Psoas muscle (tissue), 8 donors: Measurements from ENCODE around the gene VTCN1. TPM values are rescaled to one million over a fixed set of nuclear protein-coding genes. Genes with fewer than 3 reads are reported as not detected.

Experiments
- ATAC-seq, 4 donors: fragments of 200-7000 bp; cut with Tn5 transposase; one replicate each; pipeline ENCODE4 v1.9.1; 2020; ENCODE audit warnings: moderate library complexity in 3 of 4, mild to moderate bottlenecking in 2 of 4
- DNase-seq, 2 donors: peaks; one replicate each; pipeline ENCODE4 v3.0.0-alpha.2; 2020
- H3K27ac ChIP-seq: fragments of 200-600 bp; one replicate; pipeline ENCODE4 v1.8.0; 2022
- H3K27me3 ChIP-seq, 3 donors: fragments of 200-600 bp in 1 of 3; one replicate each; pipeline versions ENCODE4 v1.6.1 to v1.8.0; 2013 to 2022; ENCODE audit warnings: low read length in 2 of 3, mild to moderate bottlenecking in 2 of 3, moderate library complexity in 1 of 3; ENCODE audit not compliant: insufficient read depth in 3 of 3
- H3K36me3 ChIP-seq, 2 donors: fragments of 200-600 bp in 1 of 2; one replicate each; pipeline versions ENCODE4 v1.6.1 to v1.8.0; 2013 to 2022; ENCODE audit warnings: low read depth in 1 of 2, mild to moderate bottlenecking in 1 of 2, moderate library complexity in 1 of 2; ENCODE audit not compliant: insufficient read depth in 1 of 2
- H3K4me1 ChIP-seq: fragments of 200-600 bp; one replicate; pipeline ENCODE4 v1.8.0; 2022
- H3K4me3 ChIP-seq: fragments of 200-600 bp; one replicate; pipeline ENCODE4 v1.8.0; 2022; ENCODE audit warnings: mild to moderate bottlenecking
- H3K9me3 ChIP-seq: fragments of 200-600 bp; one replicate; pipeline ENCODE4 v1.8.0; 2022
- CTCF ChIP-seq: fragments of 200-600 bp; IDR thresholded peaks from one replicate; pipeline ENCODE4 v1.8.0; 2022; ENCODE audit warnings: antibody characterized with exemption
- WGBS, 3 donors: extraction: QIAGEN DNeasy Blood & Tissue Kit; methylation state at CpG; one replicate each; pipeline versions ENCODE4 v1.1.6 to v1.1.7; 2013; 5-methylcytosine and 5-hydroxymethylcytosine counted together
- intact Hi-C, 2 donors: fragments of 100-400 bp; cut with DNase I; formaldehyde crosslinking; loops; one replicate each; pipeline versions ENCODE4 v1.11.0 to v1.14.2; 2022
- polyA plus RNA-seq, 3 donors: library from polyadenylated mRNA; stranded (reverse); fragments of 200-250 nt; gene quantifications; one replicate each; pipeline ENCODE4 v1.2.3, GENCODE V29; 2013
- total RNA-seq, 4 donors: library from RNA; stranded (reverse); fragmentation: NEBNext Ultra II Directional in 2 of 4; extraction: Animal tissue kit (Norgen Biotek cat#: 25700) in 2 of 4; gene quantifications; one replicate each; pipeline versions ENCODE4 v1.2.1 to v1.2.4, GENCODE V29; 2021 to 2023
- donor health status: healthy with polysubstance abuse.
- donor health status: DM: no; HTN: no; CAD: no; lungs with moderate emphysema.
- donor health status: Bipolar disorder and iron deficiency.
- donor health status: healthy.
- donor health status: DM: yes; HTN: yes; CAD: no.
- donor health status: DM: no; HTN: no; CAD: no.
- donor health status: DM: no; HTN: no; CAD: no.
- donor health status: DM: yes; HTN: yes; CAD: no.

VTCN1 gene
- total and polyA plus RNA-seq, 7 donors, result 0.03 to 0.22 (median 0.09) TPM; not detected in 4

DNA sequence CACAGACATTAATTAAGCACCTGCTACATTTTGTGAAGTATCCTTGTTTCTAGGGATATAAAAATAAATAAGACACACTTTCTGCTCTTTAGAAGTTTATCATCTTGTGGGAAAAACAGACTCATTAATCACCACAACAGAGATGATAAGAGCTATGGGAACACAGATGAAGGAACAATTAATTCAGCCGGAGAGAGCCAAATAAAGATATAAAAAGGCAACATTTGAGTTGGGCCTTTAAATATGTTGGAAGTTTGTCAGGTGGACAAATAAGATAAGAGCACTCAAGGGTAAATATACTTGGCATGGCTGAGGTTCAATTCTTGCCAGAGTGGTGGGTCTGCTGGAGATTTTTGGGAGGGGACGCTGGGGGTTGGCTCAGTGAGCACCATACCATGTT is 34.2 kb upstream of the VTCN1 start:
- ATAC-seq, result no peak
- 61 to 69% (median 68%) methylated on average over 2 of the region's 2 CpGs for WGBS, 3 donors
- H3K27ac ChIP-seq, result no peak overlapping the region
- intact Hi-C loops, result loop anchor here in 1 of 2 donors (10.0 kb wide), 1 partner anchor 210 kb away; no protein-coding TSS in a partner anchor
- H3K4me3 ChIP-seq, result no peak overlapping the region
- no peak for DNase-seq
- no peak for TF ChIP-seq CTCF
- no peaks in the 10 kb centered on the region for H3K36me3 ChIP-seq
- no peaks in the 10 kb centered on the region for H3K9me3 ChIP-seq
- no peaks in the 10 kb centered on the region for H3K27me3 ChIP-seq
- H3K4me1 ChIP-seq, result no peaks in the 10 kb centered on the region

DNA sequence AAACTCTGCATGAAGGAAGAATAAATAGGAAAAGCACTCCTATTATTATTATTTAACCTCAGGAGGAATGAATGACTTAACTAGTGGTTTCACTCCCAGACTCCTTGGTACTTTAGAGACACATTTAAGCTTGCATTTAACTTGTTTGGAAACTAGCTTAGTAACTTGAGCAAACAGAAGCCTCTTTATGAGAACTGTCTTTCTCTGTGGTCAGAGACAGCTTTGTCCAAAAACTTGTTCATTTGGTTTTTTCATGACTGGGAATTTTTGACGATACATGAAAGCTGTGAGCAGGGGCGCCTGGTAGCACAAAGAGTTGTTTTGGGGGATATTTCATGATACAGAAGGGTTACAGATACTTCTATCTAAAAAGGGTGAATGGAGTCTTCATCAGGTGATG is 33.6 kb upstream of the VTCN1 start:
- Histone ChIP-seq H3K4me3 (no peak overlapping the region), H3K27ac (no peak overlapping the region), H3K27me3 (no peaks in the 10 kb centered on the region), H3K4me1 (no peaks in the 10 kb centered on the region), H3K9me3 (no peaks in the 10 kb centered on the region), H3K36me3 (no peaks in the 10 kb centered on the region)
- TF ChIP-seq CTCF, result no peak
- WGBS, 3 donors, result 59 to 63% (median 62%) methylated on average over 2 of the region's 2 CpGs
- intact Hi-C loops, result loop anchor here in 1 of 2 donors (10.0 kb wide), 1 partner anchor 210 kb away; no protein-coding TSS in a partner anchor
- DNase-seq, result no peak
- no peak for ATAC-seq

DNA sequence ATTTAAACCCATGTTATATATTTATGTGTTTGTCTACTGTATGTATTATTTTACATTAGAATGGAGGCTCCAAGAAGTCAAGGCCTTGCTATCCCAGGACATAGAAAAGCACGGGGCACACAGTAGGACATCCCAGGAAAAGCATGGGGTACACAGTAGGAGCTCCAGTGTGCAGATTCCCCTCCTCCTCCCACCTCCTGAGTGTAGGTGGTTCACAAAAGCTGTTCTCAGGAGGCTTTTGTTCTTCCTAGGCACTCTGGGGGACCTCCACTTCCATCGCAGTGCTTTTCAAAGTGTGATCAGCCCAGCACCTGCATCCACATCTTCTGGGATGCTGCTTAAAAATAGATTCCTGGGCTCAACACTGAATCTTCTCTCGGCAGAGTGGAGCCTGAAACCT is 30.8 kb upstream of the VTCN1 start:
- WGBS, 3 donors, result 75 to 80% (median 80%) methylated on average over 3 of the region's 3 CpGs
- TF ChIP-seq CTCF, result no peak
- intact Hi-C loops, result loop anchor here in 1 of 2 donors (10.0 kb wide), 1 partner anchor 213 kb away; no protein-coding TSS in a partner anchor
- H3K9me3 ChIP-seq, result no peaks in the 10 kb centered on the region
- ATAC-seq, result no peak
- H3K27me3 ChIP-seq, result no peaks in the 10 kb centered on the region
- no peaks in the 10 kb centered on the region for H3K4me1 ChIP-seq
- no peaks in the 10 kb centered on the region for H3K36me3 ChIP-seq
- no peak overlapping the region for H3K27ac ChIP-seq
- H3K4me3 ChIP-seq, result no peak overlapping the region
- DNase-seq, result no peak

DNA sequence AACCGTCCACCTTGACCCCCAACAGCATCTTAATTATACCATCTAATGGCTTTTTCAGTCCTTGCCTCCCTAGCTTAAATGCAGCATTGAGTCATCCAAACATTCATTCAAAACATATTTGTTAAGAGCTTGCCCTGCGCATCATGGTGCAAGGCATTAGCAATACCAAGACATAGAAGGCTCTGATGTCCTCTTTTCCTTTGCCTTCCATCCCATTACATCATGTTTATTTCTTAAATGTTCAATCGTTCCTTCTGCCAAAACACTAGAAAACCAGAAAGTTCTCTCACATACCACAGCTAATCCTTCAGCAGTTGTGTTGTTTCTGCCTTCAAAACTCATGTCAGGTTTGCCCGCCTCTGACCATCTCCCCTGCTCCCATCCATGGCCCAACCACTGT is 29.8 kb upstream of the VTCN1 start:
- no peak for ATAC-seq
- no peak for TF ChIP-seq CTCF
- intact Hi-C loops, result loop anchor here in 1 of 2 donors (10.0 kb wide), 1 partner anchor 214 kb away; no protein-coding TSS in a partner anchor
- Histone ChIP-seq H3K36me3 (no peaks in the 10 kb centered on the region), H3K4me1 (no peaks in the 10 kb centered on the region), H3K9me3 (no peaks in the 10 kb centered on the region), H3K27ac (no peak overlapping the region), H3K4me3 (no peak overlapping the region), H3K27me3 (no peaks in the 10 kb centered on the region)
- 75 to 81% (median 78%) methylated on average over 4 of the region's 4 CpGs for WGBS, 3 donors
- DNase-seq, result no peak

GRCh38 chr1:117239467-117239866 is 28.7 kb upstream of the VTCN1 start:
- no peaks in the 10 kb centered on the region for H3K27me3 ChIP-seq
- no peak overlapping the region for H3K4me3 ChIP-seq
- DNase-seq (no peak), ATAC-seq (no peak)
- intact Hi-C loops, result no loop called here
- no peaks in the 10 kb centered on the region for H3K9me3 ChIP-seq
- no peak for TF ChIP-seq CTCF
- H3K36me3 ChIP-seq, result no peaks in the 10 kb centered on the region
- H3K4me1 ChIP-seq, result no peaks in the 10 kb centered on the region
- no peak overlapping the region for H3K27ac ChIP-seq
